Measurements from ENCODE around the gene ZCCHC14.
"Not testable (repeated sequence)": the region's sequence is repeated elsewhere in the genome, so short reads cannot be mapped to it uniquely, and the experiment has no call there.

Gene ZCCHC14

DNA sequence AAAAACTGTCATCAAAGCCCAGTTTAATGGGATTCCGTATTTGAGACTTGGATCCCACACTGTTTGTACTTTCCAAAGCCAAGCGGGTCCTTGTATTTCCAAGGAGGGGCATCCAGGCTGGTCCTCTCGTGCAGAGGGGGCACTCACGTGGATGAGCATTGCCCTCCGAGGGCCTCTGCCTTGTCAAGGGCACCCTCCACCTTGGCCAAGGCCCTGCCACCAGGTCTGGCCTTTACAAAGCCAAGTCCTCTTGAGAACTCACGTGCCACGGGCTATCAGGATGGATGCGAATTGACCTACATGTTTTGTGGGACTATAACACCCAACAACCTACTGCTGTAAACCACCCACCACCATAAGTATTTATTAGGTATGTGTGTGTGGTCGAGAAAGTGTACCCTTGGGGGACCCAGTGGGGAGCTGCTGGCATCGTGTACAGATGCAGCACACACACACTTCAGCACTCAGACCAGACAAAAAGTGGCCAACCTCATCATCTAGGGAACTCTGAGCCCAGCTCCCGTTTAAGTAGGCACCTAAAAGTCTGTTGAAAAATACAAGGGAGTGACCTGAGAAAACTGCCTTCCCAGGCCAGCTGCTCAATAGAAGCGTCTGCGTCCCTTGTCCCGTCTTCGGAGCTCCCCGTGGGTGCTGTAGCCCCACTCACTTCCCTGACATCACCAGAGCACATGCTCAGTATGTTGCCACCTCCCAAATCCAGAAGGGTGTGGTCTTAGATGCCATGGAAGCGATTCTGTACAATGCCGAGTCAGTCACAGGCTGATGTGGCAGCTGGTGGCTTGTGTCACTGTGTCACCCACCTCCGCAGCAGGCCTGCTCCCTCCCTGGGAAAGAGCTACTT lies 87.8 kb downstream of the ZCCHC14 start:
- no peak for DNase-seq

DNA sequence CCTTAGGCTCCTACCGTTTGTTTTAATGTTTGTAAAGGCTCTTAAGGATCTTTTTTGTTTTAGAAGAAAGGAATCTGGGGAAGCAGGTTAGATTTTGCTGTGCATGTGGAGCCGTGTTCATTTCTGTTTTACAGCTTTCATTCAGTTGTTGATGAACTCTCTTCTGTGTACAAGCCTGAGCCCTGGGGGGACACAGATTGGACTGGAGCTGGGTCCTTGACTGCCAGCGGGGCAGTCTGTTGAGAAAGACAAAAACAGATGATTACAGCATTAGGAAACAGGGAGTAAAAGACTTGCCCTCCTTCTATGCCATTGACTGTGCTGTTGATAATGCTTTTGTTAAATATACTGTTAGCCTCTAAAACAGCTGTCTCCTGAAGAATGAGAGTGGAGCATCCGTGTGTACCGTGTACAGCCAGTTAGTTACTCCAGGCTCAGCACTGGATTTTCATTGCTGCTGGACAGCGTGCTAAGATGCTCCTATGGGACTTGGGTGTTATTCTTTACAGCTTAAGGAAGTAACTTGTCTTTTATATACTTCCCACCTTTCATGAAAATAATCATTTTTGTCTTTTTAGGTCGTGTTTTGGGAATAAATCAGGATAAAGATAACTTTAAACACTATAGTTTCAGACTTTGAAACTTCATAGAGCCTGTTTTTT lies 97.5 kb downstream of the ZCCHC14 start:
- DNase-seq = no peak

DNA sequence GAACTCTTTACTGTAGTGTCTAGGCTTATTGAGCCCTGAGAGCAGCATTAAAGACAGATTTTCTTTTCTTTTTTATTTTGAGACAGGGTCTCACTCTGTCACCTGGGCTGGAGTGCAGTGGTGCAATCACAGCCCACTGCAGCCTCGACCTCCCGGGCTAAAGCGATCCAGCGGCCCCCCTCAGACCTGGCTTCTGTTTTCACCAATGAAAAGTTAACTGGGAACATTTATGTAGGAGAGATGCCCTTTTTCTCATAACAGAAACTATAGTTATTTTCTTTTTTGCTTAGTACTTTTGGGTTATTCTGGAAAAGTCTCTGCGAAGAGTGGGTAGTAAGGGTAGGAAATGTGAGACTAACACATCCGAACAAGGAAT lies 99.2 kb downstream of the ZCCHC14 start:
- DNase-seq = no peak

DNA sequence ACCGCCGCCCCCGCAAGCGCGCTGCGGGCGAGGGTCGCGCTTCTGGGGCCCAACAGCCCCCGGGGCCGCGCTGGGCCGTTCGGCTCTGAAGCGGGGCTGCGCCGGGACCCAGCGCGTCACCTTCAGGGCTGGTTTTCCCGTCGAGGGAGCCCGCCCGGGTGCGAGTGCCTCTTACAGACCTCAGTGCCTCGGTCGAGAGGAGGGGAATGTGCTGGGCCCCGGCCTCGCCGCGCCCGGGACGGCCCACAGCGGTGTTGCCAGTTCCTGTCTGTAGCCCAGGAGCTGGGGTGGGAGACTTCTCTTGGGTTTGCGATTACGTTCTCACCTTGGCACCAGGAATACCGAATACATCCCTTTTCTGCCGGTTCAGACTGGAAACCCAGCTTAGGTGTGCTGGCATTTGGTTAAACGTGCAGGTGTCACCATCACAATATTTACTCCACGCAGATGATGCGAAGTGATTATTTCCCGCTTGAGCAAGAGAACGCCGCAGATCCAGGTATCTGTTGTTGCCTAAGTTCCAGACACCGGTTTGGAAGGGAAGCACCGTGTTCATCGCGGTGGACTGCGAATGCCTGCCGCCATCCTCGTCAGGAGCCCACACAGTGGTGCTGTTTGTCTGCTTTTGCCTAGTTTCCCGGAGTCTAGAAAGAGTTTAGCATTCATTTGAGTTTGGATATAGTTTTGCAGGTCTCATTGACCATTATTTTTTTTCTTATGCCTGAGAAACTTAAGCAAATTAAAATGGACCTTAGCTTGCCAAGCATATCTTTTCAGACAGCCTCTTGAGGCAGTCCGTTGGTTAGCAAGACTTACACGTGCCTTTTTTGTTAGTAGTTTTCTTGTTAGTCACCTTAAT lies 99.8 kb downstream of the ZCCHC14 start:
- no peak for DNase-seq

DNA sequence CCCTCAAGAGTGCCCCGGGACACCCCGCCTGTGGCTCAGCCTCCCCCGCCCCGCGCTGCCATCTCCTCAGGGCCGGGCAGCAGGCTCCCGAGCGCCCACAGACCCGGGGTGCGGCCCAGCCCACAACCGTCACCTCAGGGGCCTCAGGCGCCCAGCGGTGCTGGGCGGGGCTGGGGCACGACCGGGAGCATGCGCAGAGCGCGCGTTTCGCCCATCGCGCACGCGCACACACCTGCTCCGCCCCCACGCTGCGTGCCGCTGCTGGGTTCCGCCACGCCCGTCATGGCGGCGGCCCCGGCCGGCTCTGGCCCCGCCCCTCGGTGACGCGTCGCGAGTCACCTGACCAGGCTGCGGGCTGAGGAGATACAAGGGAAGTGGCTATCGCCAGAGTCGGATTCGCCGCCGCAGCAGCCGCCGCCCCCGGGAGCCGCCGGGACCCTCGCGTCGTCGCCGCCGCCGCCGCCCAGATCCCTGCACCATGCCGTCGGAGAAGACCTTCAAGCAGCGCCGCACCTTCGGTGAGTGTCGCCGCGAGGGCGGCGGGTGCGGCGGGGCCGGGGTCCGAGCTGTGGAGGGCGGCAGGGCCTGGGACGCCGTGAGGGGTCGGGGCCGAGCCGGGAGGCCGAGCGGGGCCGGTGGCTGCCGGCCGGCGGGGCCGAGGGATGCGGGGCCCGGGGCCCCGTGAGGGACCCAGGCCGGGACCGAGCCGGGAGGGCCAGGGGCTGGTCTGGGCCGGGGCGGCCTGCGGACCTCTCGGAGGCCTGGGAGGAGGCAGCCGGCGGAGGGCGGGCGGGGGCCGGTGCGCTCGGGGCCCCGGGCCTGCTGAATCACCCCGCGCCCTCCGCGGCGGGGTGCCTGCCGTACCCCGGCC lies 100.6 kb downstream of the ZCCHC14 start, which contains the start of gene MAP1LC3B:
Gene MAP1LC3B, plus strand, starts transcription at position 387 of the 871 bp plus-strand sequence. Its CDS starts 92 bp downstream, at position 479.
- peak; percentile 94 for DNase-seq

DNA sequence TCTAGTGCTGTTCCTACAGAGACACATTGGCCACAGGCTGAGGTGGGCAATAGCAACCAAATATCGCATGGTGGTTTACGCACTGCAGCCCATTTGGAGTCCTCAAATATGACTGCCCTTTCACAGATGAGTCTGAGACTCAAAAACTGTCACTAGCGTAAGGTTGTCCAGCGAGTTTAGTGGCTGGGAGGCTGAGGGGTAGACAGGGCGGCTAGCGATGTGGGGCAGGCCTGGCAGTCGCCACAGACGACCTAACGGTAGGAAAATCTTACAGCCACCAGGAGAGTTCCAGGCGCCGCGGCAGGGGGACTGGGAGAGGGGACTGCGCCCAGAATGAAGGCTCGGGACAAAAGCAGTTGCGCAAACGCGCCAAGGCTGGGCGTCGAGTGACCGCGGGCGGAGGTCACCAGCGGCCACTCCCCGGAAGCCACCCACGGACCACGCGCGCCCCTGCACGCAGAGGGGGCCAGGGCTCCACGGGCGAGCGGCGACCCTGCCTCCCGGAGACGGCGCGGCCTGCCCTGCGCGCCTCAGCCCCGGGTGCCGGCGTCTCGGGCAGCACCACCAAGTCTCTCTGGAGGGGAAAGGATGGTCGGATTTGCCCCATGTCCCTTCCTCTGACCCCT lies 101.4 kb downstream of the ZCCHC14 start:
- DNase-seq = no peak

DNA sequence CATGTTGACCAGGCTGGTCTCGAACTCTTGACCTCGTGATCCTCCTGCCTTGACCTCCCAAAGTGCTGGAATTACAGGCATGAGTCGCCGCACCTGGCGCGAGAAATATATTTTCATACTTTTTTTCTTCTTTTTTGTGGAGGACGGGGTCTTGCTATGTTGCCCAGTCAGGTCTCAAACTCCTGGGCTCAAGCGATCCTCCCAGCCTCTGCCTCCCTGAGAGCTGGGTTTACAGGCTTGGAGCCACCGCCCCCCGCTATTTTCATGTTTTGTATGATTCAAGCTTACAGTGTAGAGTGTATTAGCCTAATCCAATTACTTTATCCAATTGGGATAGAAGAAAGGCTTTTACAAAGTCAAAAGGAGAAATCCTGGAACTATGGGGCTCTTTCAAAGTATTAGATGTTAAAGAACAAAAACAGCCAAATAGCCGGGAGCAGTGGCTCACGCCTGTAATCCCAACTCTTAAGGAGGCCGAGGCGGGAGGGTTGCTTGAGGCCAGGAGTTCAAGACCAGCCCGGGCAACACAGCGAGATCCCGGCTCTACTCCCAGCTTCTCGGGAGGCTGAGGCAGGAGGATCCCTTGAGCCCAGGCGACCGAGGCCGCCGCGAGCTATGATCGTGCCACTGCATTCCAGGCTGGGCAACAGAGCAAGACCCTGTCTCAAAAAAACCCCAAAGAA lies 102.0 kb downstream of the ZCCHC14 start:
- DNase-seq = no peak

DNA sequence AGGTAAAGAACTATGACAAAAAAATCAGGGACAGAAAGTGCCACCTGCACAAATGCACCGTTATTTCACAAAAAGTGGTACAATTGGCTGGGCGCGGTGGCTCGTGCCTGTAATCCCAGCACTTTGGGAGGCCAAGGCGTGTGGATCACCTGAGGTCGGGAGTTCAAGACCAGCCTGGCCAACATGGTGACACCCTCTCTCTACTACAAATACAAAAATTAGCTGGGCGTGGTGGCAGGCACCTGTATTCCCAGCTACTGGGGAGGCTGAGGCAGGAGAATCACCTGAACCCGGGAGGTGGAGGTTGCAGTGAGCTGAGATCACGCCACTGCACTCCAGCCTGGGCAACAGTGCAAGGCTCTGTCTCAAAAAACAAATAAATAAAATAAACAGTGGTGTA lies 102.9 kb downstream of the ZCCHC14 start:
- not testable (repeated sequence) for DNase-seq

DNA sequence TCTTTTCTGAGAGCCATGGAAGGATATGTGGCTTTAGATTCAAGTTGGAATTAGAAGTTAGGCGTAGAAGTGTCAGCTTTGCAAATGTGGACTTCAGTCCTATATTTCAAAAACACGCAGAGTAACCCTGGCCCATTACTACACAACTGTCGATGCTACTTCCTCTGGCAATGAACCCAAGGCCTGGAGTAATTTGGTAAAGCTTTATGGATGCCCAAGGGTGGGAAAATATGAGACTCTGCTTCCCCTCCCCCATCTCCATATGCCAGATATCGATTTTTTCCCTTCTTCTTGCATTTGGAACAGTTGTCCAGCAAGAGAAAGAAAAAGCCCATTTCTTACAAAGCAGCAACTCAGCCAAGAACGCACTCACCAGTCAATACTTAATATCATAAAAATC lies 103.6 kb downstream of the ZCCHC14 start:
- DNase-seq = no peak

DNA sequence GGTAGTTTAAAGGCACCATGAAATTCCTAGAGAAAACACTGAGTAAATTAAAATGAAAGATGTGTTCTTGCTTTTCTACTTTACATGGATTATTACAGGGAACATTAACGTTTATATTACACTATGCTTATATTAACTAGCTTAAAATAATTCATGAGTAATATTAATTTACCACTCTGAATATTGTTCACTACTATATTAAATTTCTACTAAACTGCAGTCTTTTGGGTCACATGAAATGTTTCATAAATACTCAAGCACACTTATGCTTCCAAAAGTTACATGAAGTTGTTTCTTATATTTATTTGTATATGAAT lies 104.0 kb downstream of the ZCCHC14 start:
- no peak for DNase-seq

DNA sequence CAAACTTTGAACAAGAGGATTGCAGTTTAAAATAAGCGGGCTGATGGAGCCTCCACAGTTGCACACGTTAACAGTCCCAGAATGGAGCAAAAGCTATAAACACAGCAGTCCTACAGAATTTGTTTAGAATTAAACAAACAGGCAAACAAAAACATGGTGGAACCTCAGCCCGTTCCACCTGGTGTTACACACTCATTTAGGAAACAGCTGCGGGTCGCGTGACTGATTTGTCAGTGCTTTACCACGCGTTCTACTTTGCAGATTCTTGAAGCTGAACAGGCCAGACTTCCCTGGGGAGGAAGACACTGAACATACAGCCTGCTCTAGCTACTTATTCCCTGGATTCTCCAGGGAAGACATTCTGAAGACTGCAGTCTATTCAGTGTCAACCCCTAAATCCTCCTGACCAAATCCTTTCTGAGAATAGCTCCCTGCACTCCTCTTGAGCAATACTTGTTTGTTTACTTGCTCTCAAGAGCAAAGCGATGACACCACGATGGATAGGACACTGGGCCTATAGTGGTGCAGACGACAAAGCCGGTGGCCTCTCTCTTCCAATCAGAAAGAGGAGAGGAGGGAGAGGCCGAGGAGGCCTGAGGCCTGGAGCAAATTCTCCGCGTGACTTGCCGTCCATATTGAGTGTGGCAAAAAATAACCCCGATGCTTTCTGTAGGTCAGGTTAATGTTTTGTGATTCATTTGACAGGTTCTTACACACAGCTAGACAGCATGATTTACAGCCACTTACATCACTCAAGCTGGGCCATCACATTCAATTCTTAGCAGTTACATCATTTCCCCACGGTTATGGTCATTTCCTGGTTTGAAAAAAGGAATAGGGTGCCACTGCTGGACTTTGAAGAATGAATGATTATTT lies 104.6 kb downstream of the ZCCHC14 start:
- DNase-seq = peak; percentile 94

DNA sequence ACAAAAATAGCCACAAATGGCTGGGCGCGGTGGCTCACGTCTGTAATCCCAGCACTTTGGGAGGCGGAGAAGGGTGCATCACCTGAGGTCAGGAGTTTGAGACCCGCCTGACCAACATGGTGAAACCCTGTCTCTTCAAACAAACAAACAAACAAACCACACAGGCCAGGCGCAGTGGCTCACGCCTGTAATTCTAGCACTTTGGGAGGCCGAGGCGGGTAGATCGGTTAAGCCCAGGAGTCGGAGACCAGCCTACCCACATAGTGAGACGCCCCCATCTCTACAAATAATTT lies 108.0 kb downstream of the ZCCHC14 start:
- DNase-seq = not testable (repeated sequence)

DNA sequence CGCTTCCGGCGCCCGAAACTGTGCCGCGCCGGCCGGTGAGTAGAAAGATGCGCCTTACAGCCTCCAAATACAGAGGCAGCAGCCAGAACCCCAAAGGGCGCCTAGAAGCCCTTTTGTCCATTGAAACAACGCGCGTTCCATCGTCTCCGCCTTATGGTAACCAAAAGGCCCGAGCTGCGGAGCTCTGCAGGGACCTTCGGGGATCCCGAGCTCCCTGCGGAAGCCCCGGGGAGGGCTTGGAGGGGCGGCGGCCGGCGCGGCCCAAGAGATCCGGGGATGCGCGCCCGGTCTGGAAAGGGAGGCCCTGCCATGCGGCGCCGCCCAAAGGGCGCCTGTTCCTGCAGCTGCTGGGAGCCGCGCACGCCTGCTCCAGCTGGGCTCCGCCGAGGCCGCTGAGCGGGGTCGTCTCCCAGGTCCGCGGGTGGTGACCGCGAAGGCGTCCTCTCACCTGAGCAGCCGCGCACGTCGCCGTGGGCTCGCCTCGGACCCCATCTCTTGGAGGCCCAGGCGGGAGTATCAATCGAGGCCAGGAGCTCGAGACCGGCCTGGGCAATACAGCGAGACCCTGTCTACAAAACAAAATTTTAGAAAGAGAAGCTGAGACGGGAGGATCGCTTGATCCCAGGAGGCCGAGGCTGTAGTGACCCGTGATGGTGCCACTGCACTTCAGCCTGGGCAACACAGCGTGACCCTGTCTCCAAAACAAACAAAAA lies 108.5 kb downstream of the ZCCHC14 start:
- DNase-seq = peak; percentile 73

DNA sequence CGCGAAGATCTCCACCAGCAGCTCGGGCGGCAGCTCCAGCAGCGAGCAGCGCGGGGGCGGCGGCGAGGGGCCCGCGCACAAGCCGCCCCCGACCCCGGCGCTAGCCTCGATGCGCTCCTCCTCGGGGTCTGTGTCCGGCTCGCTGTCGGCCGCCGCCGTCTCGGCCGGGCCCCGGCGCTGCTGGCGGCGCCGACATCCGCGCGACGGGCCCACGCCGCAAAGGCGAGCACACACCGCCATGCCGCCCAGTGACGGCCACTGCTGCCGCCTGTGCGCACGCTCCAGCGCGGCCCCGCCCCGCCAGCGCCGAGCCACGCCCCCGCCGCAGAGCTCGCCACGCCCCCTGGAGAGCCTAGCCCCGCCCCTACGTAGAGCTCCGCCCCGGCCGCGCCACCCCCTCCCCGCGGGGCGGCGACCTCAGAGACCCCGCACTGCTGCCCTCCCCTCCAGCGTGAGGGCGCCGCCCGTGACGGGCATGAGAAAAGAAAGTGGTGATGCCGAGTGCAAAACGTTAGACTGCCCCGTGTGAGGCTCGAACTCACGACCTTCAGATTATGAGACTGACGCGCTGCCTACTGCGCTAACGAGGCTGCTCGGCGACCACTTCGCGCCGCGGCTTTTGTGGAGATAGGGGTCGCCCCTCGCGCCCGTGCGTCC lies 109.2 kb downstream of the ZCCHC14 start, which contains the start of gene FBXO31:
Gene FBXO31, minus strand, starts transcription at position 272 of the 657 bp plus-strand sequence. Its CDS starts 32 bp downstream, at position 240.
- peak; percentile 90 for DNase-seq

DNA sequence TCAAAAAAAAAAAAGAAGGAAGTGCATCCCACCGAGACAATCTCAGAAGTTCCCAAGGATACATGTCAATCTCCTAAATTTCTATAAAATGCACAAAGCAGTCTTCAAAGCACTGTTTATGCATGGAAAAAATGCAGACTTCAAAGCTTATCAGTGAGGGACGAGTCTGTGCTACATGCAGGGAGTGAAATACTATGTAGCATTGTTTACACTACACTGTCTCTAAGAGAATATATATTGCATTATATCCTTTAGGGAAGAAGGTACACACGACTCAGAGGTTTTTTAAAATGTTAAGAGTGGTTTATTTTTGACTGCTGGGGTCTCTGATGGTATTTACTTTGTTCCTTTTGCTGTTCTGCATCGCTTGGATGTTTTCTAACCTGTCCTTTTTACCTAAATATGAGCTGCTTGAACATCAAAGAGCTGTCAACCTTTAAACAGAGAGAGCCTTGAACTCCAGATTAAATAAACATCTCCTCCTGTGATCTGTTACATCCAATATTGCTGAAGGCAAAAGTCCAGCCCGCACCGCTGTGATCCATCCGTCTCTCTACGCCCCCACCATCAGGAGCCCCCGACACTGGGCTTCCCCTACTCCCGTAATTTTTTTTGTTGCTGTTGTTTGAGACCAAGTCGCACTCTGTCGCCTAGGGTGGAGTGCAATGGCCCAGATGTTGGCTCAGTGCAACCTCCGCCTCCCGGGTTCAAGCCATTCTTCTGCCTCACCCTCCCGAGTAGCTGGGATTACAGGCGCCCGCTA lies 110.6 kb downstream of the ZCCHC14 start:
- DNase-seq = no peak

DNA sequence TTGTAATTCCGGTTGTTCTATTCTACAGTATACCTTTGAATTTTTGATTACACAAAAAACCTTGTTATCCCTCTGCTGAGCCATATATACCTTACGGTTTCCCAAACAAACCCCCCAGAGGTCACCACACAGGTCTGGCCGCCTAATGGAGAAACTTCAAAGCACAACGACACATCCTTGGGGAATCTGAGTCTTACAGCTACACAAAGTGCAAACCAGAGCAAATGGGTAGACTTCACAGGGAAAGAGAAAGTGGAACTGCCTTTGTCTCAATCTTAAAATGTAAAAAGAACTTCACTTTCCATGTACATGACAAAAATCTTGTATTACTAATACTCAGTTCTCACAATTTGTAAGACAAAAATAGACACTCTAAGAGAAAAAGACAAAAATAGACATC lies 111.9 kb downstream of the ZCCHC14 start:
- DNase-seq = no peak

DNA sequence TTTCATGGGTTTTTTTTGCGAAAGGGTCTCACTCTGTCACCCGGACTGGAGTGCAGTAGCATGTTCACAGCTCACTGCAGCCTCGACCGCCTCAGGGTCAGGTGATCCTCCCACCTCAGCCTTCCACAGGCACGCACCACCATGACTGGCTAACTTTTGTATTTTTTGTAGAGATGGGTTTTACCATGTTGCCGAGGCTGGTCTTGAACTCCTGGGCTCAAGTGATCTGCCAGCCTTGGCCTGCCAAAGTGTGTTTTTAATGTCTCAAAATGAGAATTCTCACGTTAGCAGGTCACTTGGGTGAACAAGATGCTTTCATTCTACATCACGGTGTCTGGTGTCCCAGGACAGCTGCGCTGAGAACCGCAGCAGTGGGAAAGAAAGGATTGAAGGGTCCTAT lies 112.4 kb downstream of the ZCCHC14 start:
- DNase-seq = no peak

DNA sequence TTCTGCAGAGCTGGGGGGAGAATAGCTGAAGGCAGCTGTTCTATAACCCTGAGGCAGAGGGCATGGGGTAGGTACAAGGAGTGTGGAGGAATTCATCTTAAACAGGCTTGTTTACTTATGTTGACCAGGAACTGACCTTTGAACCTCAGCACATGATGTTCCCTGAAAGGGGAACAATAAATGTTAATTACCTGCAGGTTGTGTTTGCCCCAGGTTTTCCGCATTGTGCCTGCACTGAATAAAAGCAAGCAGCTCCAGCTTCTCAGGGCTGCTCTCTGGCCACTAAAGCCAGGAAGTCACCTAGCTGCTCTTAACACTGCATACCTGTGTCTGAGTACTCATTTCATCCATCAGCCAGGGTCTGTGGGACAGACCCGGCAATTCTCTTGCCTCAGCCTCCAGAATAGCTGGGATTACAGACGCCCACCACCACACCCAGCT lies 113.5 kb downstream of the ZCCHC14 start:
- DNase-seq = not testable (repeated sequence)
